ENCODE data around the gene CYP4F12.
"Not testable (repeated sequence)": the region's sequence is repeated elsewhere in the genome, so short reads cannot be mapped to it uniquely, and the experiment has no call there.

CYP4F12 gene

GRCh38 chr19:15671891-15672579 lies 852 bp upstream of the CYP4F12 start:
- TF ChIP-seq CTCF (conservative IDR thresholded peaks at IDR 0.05) = no peak
- H3K27ac ChIP-seq = peak overlapping the region; percentile 68

- H3K27ac ChIP-seq = peak overlapping the region; percentile 68
- TF ChIP-seq CTCF (conservative IDR thresholded peaks at IDR 0.05) = no peak
Measured at GRCh38 chr19:15673176-15673654, 328 bp downstream of the CYP4F12 start.

- no peak overlapping the region for H3K27ac ChIP-seq
Measured at GRCh38 chr19:15675560-15675959, 2.7 kb downstream of the CYP4F12 start.

GRCh38 chr19:15679089-15679488 lies 6.2 kb downstream of the CYP4F12 start:
- no peak for TF ChIP-seq CTCF (conservative IDR thresholded peaks at IDR 0.05)
- no peak overlapping the region for H3K27ac ChIP-seq

More at GRCh38 chr19:15675560-15675959, 2.7 kb downstream of the CYP4F12 start:
- TF ChIP-seq CTCF (conservative IDR thresholded peaks at IDR 0.05) = no peak

GRCh38 chr19:15679865-15680264 lies 7.0 kb downstream of the CYP4F12 start:
- H3K27ac ChIP-seq = not testable (repeated sequence)

GRCh38 chr19:15680478-15681322 lies 7.8 kb downstream of the CYP4F12 start:
- H3K27ac ChIP-seq = no peak overlapping the region
- TF ChIP-seq CTCF (conservative IDR thresholded peaks at IDR 0.05) = no peak

- TF ChIP-seq CTCF (conservative IDR thresholded peaks at IDR 0.05) = no peak
- H3K27ac ChIP-seq = no peak overlapping the region
Measured at GRCh38 chr19:15683411-15683810, 10.5 kb downstream of the CYP4F12 start.
